Right lobe of liver (tissue), 6 donors: ENCODE data around the gene WRNIP1. TPM values are rescaled to one million over a fixed set of nuclear protein-coding genes. Genes with fewer than 3 reads are reported as not detected.

Experiments used
- ATAC-seq, 4 donors: fragments of 200-7000 bp; cut with Tn5 transposase; one replicate each; pipeline ENCODE4 v1.9.1; 2020; ENCODE audit warnings: mild to moderate bottlenecking in 4 of 4, moderate library complexity in 4 of 4
- DNase-seq, 3 donors: peaks; one replicate each; pipeline ENCODE4 v3.0.0-alpha.2; 2020
- H3K27ac ChIP-seq, 3 donors: fragments of 200-600 bp; one replicate each; pipeline ENCODE4 v1.8.0; 2022
- H3K27me3 ChIP-seq, 2 donors: fragments of 200-600 bp; one replicate each; pipeline ENCODE4 v1.8.0; 2022
- H3K36me3 ChIP-seq, 4 donors: fragments of 200-600 bp; sonication (generic) in 1 of 4; one replicate each; pipeline versions ENCODE4 v1.5.1 to v1.8.0; 2017 to 2022; ENCODE audit warnings: control low read depth in 1 of 4
- H3K4me1 ChIP-seq, 4 donors: fragments of 200-600 bp; sonication (generic) in 1 of 4; one replicate each; pipeline versions ENCODE4 v1.5.1 to v1.8.0; 2017 to 2022; ENCODE audit warnings: control low read depth in 1 of 4
- H3K4me3 ChIP-seq, 3 donors: fragments of 200-600 bp; one replicate each; pipeline ENCODE4 v1.8.0; 2022
- H3K9me3 ChIP-seq, 4 donors: fragments of 200-600 bp; sonication (generic) in 1 of 4; one replicate each; pipeline versions ENCODE4 v1.5.1 to v1.8.0; 2017 to 2022; ENCODE audit warnings: control low read depth in 1 of 4
- CTCF ChIP-seq, 4 donors: fragments of 200-600 bp in 3 of 4; fragments of 450-650 bp in 1 of 4; IDR thresholded peaks; one replicate each; pipeline versions ENCODE4 v1.5.1 to v1.8.0; 2016 to 2022; ENCODE audit warnings: antibody characterized with exemption in 4 of 4, mild to moderate bottlenecking in 2 of 4
- POLR2A ChIP-seq: fragments of 450-650 bp; IDR thresholded peaks from one replicate; pipeline ENCODE4 v1.6.1; 2017; ENCODE audit warnings: antibody characterized with exemption, mild to moderate bottlenecking
- WGBS: methylation state at CpG from one replicate; pipeline ENCODE4 v1.1.6; 2018; ENCODE audit warnings: low coverage, low lambda C conversion rate; ENCODE audit not compliant: insufficient coverage; ENCODE audit errors: missing lambda C conversion rate; 5-methylcytosine and 5-hydroxymethylcytosine counted together
- intact Hi-C, 2 donors: fragments of 100-400 bp; cut with DNase I; formaldehyde crosslinking; loops; one replicate each; pipeline versions ENCODE4 v1.11.2 to v1.14.1; 2022
- total RNA-seq, 6 experiments: library from RNA; depleted of rRNA in 2 of 6; stranded (reverse); fragments of >200 nt in 2 of 6; fragmentation: NEBNext Ultra II Directional in 3 of 6; extraction: Animal tissue kit (Norgen Biotek cat#: 25700) in 3 of 6; gene quantifications; one replicate each; pipeline versions ENCODE4 v1.1.0 to v1.2.4, GENCODE V29; 2016 to 2023
- donor health status: DM: no; HTN: yes; CAD: no.
- donor health status: DM: no; HTN: no; CAD: no.
- donor health status: DM: no; HTN: no; CAD: no.
- donor health status: DM: no; HTN: yes; CAD: no.
- donor health status: DM: no; HTN: yes; CAD: no.

The WRNIP1 gene
- total RNA-seq, 6 experiments from 2014 or later, result 15.8 to 36.8 (median 20.7) TPM

- Histone ChIP-seq H3K4me3 (no peak overlapping the region), H3K4me1 (no peaks in the 10 kb centered on the region), H3K27ac (no peak overlapping the region), H3K36me3 (no peaks in the 10 kb centered on the region), H3K9me3 (no peaks in the 10 kb centered on the region), H3K27me3 (no peaks in the 10 kb centered on the region)
- intact Hi-C loops, result no loop called here
- ATAC-seq, result no peak
- DNase-seq, result no peak
- TF ChIP-seq POLR2A, result no peak
- no peak for TF ChIP-seq CTCF (IDR thresholded peaks at IDR 0.05)
- WGBS, result 90% methylated on average over 10 of the region's 10 CpGs
Observed at GRCh38 chr6:2729921-2730320, 35.3 kb upstream of the WRNIP1 start.

GRCh38 chr6:2730353-2731107 is 34.7 kb upstream of the WRNIP1 start:
- no peak for DNase-seq
- no peak overlapping the region for H3K4me3 ChIP-seq
- H3K4me1 ChIP-seq, result no peaks in the 10 kb centered on the region
- H3K9me3 ChIP-seq, result no peaks in the 10 kb centered on the region
- H3K27me3 ChIP-seq, result no peaks in the 10 kb centered on the region
- ATAC-seq, result no peak
- H3K27ac ChIP-seq, result no peak overlapping the region
- 61% methylated on average over 8 of the region's 9 CpGs for WGBS
- H3K36me3 ChIP-seq, result no peaks in the 10 kb centered on the region
- intact Hi-C loops, result no loop called here
- TF ChIP-seq CTCF (IDR thresholded peaks at IDR 0.05) (no peak), POLR2A (no peak)

GRCh38 chr6:2731281-2731909 is 33.8 kb upstream of the WRNIP1 start:
- no peak for TF ChIP-seq CTCF (IDR thresholded peaks at IDR 0.05)
- Histone ChIP-seq H3K4me1 (no peaks in the 10 kb centered on the region), H3K27ac (no peak overlapping the region), H3K27me3 (no peaks in the 10 kb centered on the region), H3K9me3 (no peaks in the 10 kb centered on the region), H3K36me3 (no peaks in the 10 kb centered on the region), H3K4me3 (no peak overlapping the region)
- intact Hi-C loops, result no loop called here
- ATAC-seq, result no peak
- DNase-seq, result no peak
- 63% methylated on average over 3 of the region's 5 CpGs for WGBS

GRCh38 chr6:2732503-2733089 is 32.6 kb upstream of the WRNIP1 start:
- Histone ChIP-seq H3K4me3 (no peak overlapping the region), H3K4me1 (no peaks in the 10 kb centered on the region), H3K27ac (no peak overlapping the region), H3K27me3 (no peaks in the 10 kb centered on the region), H3K9me3 (no peaks in the 10 kb centered on the region), H3K36me3 (no peaks in the 10 kb centered on the region)
- TF ChIP-seq CTCF (IDR thresholded peaks at IDR 0.05), result no peak
- no peak for TF ChIP-seq POLR2A
- intact Hi-C loops, result no loop called here
- ATAC-seq, result no peak
- WGBS, result 30% methylated on average over 2 of the region's 5 CpGs
- no peak for DNase-seq
